Peyer's patch (tissue), 4 donors: ENCODE data around the gene ABCF2. TPM values are rescaled to one million over a fixed set of nuclear protein-coding genes. Genes with fewer than 3 reads are reported as not detected.

Source experiments
- DNase-seq, 3 donors: peaks; one replicate each; pipeline ENCODE4 v3.0.0-alpha.2; 2017 to 2019
- H3K27ac ChIP-seq, 4 donors: fragments of 200-600 bp; sonication (generic); one replicate each; pipeline ENCODE4 v1.5.1; 2016 to 2019
- H3K27me3 ChIP-seq, 2 donors: fragments of 200-600 bp; sonication (generic); one replicate each; pipeline ENCODE4 v1.5.1; 2019
- H3K36me3 ChIP-seq, 3 donors: fragments of 200-600 bp; sonication (generic); one replicate each; pipeline ENCODE4 v1.5.1; 2016 to 2019
- H3K4me1 ChIP-seq, 4 donors: fragments of 200-600 bp; sonication (generic); one replicate each; pipeline ENCODE4 v1.5.1; 2016 to 2019
- H3K4me3 ChIP-seq, 4 donors: fragments of 200-600 bp; sonication (generic); 1 replicate in 3 of 4; 2 replicates in 1 of 4; pipeline ENCODE4 v1.5.1; 2016 to 2019; ENCODE audit warnings: mild to moderate bottlenecking in 1 of 4
- H3K9me3 ChIP-seq, 4 donors: fragments of 200-600 bp; sonication (generic); one replicate each; pipeline ENCODE4 v1.5.1; 2016 to 2019; ENCODE audit warnings: mild to moderate bottlenecking in 1 of 4
- POLR2A ChIP-seq, 2 donors: fragments of 450-650 bp; IDR thresholded peaks; one replicate each; pipeline ENCODE4 v1.5.1; 2017; ENCODE audit warnings: antibody characterized with exemption in 2 of 2, mild to moderate bottlenecking in 2 of 2, moderate library complexity in 2 of 2
- total RNA-seq, 4 donors: library from RNA; depleted of rRNA; stranded (reverse); fragments of >200 nt; gene quantifications; one replicate each; pipeline ENCODE4 v1.1.0, GENCODE V29; 2016
- TF ChIP-seq, protein P1 (sequence below), 6 experiments: fragments of 450-650 bp in 4 of 6; fragments of 200-600 bp in 2 of 6; sonication (generic) in 1 of 6; IDR thresholded peaks; one replicate each; pipeline ENCODE4 v1.5.1; 2017 to 2019; ENCODE audit warnings: antibody characterized with exemption in 6 of 6, mild to moderate bottlenecking in 3 of 6, moderate library complexity in 1 of 6

Gene ABCF2
- total RNA-seq, 4 donors from 2014 or later: 20.7 to 29.7 (median 26.4) TPM

DNA sequence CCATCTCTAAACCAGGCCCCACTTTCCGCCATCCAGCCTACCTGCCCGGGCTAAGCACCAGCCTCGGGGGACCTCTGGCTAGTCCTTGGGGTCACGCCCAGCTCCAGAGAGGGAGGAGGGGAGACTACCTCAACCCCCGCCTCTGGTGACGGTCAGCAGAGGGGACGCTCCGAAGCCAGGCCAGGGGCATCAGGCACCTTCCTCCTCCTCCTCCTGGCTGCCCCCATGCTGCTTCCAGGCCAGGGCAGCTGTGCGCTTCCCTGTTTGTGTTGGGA, 25.5 kb upstream of the ABCF2 start:
- H3K36me3 ChIP-seq: no peaks in the 10 kb centered on the region
- peak overlapping the region; percentile 31 to 59 (median 44) for H3K4me3 ChIP-seq
- no peak for TF ChIP-seq POLR2A (IDR thresholded peaks at IDR 0.05)
- TF ChIP-seq, protein P1, sequence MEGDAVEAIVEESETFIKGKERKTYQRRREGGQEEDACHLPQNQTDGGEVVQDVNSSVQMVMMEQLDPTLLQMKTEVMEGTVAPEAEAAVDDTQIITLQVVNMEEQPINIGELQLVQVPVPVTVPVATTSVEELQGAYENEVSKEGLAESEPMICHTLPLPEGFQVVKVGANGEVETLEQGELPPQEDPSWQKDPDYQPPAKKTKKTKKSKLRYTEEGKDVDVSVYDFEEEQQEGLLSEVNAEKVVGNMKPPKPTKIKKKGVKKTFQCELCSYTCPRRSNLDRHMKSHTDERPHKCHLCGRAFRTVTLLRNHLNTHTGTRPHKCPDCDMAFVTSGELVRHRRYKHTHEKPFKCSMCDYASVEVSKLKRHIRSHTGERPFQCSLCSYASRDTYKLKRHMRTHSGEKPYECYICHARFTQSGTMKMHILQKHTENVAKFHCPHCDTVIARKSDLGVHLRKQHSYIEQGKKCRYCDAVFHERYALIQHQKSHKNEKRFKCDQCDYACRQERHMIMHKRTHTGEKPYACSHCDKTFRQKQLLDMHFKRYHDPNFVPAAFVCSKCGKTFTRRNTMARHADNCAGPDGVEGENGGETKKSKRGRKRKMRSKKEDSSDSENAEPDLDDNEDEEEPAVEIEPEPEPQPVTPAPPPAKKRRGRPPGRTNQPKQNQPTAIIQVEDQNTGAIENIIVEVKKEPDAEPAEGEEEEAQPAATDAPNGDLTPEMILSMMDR (IDR thresholded peaks at IDR 0.05): no peak
- no peak for DNase-seq
- H3K9me3 ChIP-seq: no peaks in the 10 kb centered on the region
- H3K4me1 ChIP-seq: peaks cover 0 to 38% (median 13%) of the 10 kb centered on the region in 4 donors
- no peaks in the 10 kb centered on the region for H3K27me3 ChIP-seq
- H3K27ac ChIP-seq: peak overlapping the region in 3 of 4 donors; percentile 58 to 86 (median 60)

DNA sequence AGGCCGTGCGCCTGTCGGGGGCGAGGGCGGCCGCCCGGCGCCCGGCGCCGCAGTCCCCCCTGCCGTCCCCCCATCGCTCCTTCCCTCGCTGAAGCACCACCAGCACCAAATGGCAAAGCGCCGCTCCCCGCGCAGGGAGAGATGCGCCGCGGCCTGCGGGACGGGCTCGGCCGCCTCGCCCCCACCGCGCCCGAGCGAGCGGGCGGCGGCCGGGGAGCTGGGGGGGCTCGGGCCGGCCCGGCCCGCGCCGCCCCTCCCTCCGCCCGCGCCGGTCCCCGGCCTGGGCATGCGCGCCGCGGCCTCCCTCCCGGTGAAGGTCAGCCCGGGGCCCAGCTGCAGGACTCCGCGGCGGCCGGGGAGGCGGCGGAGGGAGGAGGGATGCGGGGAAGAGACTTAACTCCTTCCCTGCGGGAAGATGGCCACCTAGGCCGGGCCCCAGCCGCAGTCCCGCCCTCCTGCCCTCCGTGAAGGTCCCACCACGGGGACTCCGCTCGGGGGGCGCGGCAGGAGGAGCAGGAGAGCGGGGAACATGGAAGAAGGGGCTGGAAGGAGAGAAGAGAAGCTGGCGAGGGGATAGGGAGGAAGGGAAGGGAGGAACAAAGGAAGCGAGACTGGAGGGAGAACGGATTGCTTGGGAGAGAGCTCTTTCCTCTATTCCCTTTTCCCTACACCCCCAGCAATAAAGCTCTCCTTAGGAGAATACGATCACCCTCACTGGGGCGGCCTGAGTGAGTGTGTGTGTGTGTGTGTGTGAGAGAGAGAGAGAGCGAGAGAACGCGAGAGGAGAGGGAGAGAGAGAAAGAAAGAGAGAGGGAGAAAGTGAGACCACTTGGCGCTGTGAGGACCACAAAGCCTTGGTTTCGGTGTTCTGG, 24.9 kb upstream of the ABCF2 start:
- Histone ChIP-seq H3K27ac (peak overlapping the region; percentile 57 to 86 (median 59)), H3K4me1 (peaks cover 0 to 42% (median 14%) of the 10 kb centered on the region in 4 donors), H3K36me3 (no peaks in the 10 kb centered on the region), H3K4me3 (peak overlapping the region; percentile 31 to 59 (median 44)), H3K9me3 (no peaks in the 10 kb centered on the region), H3K27me3 (no peaks in the 10 kb centered on the region)
- TF ChIP-seq, protein P1 (IDR thresholded peaks at IDR 0.05): no peak
- TF ChIP-seq POLR2A (IDR thresholded peaks at IDR 0.05): no peak
- no peak for DNase-seq

DNA sequence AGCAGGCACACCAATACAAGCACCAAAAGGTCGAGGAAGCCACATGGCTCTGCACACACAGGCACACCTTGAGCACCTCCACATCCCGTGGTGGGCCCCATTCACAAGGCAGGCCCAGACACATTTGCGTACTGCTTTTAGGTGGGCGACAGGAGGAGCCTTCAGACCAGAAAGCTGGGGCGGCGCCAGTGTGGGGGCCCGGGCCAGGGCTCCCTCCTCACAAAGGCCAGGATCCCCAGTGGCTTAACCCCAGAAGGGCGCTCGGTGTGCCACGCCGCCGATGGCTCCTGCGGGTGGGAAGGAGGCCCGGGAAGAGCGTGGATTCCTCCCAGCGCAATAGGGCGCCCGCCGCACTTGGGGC, 24.3 kb upstream of the ABCF2 start:
- H3K4me3 ChIP-seq: peak overlapping the region; percentile 31 to 59 (median 44)
- no peaks in the 10 kb centered on the region for H3K27me3 ChIP-seq
- no peaks in the 10 kb centered on the region for H3K36me3 ChIP-seq
- DNase-seq: no peak
- no peak for TF ChIP-seq POLR2A (IDR thresholded peaks at IDR 0.05)
- H3K27ac ChIP-seq: peak overlapping the region; percentile 45 to 86 (median 58)
- peaks cover 0 to 44% (median 14%) of the 10 kb centered on the region in 4 donors for H3K4me1 ChIP-seq
- no peaks in the 10 kb centered on the region for H3K9me3 ChIP-seq

DNA sequence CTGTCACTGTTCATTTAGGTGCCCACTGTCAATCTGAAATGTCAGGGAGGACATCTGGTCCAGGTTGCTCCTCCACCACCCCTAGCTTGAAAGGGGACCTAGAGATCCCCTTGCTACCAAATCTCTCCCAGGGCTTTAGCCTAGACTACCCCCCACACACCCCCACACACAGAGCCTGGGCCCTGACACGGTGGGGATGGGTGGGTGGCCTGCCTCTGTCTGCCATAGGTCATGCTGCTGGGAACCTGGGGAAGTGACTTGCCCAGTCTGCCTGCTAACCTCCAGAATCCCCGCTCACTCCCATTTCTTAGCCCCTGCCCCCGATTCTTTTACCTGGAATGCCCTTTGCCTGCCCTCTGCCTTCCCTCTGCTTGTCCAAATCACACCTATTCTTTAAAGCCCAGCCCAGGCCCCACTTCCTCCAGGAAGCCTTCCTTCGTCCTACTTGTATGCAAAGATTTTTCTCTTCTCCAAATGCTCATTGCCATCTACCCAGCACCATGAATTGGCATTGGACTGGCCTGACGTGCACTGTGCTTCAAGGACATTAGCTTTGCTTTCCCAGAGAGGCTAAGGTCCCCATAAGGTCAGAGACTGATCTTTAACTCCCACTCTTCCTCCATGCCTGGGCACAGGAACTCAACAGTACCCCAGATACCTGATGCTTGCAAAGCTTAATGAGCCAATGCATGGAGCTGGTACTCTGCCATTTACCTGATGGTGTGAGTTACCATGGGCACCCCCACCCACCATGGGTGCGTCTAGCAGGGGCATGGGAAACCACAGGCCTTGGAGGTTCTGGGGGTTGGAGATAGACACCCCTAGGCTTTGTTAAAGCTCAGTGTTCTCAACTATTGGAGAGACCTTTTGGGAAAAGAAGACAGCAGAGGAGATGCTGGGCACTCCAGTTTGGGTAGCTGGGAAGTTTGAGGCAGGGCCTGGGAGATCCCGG, 23.5 kb upstream of the ABCF2 start:
- peak overlapping the region; percentile 57 to 86 (median 67) for H3K27ac ChIP-seq
- no peak overlapping the region for H3K4me3 ChIP-seq
- H3K27me3 ChIP-seq: no peaks in the 10 kb centered on the region
- H3K9me3 ChIP-seq: peaks cover 0 to 1% (median 0%) of the 10 kb centered on the region in 4 donors
- H3K36me3 ChIP-seq: no peaks in the 10 kb centered on the region
- peaks cover 0 to 52% (median 18%) of the 10 kb centered on the region in 4 donors for H3K4me1 ChIP-seq
- TF ChIP-seq, protein P1 (IDR thresholded peaks at IDR 0.05): no peak
- TF ChIP-seq POLR2A (IDR thresholded peaks at IDR 0.05): no peak
- DNase-seq: no peak

DNA sequence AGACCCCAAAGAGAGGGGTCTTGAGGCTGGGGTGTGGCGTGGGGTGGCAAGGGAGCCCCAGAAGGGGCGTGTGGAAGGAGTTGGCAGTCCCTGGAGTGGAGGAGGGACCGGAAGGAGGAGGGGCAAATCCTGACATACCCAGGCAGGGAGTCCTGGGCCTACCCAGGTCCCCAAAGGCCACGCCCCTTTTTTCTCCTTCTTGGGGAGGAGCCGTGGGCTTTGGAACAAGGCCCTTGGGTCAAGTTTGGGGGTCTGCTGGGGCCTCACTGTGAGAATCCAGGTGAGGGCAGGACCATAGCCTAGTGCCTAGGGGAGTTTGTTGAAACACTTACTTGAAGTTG, 22.7 kb upstream of the ABCF2 start:
- Histone ChIP-seq H3K9me3 (peaks cover 0 to 5% (median 0%) of the 10 kb centered on the region in 4 donors), H3K27me3 (no peaks in the 10 kb centered on the region), H3K4me3 (peak overlapping the region in 2 of 4 donors; percentile 65 to 68), H3K36me3 (no peaks in the 10 kb centered on the region), H3K27ac (peak overlapping the region; percentile 65 to 83 (median 68)), H3K4me1 (peaks cover 0 to 60% (median 24%) of the 10 kb centered on the region in 4 donors)
- TF ChIP-seq, protein P1 (IDR thresholded peaks at IDR 0.05): no peak
- no peak for TF ChIP-seq POLR2A (IDR thresholded peaks at IDR 0.05)
- DNase-seq: no peak
